Skin epidermis (tissue), 12 donors: ENCODE results near the gene BCR.

Experiments used
- H3K27ac ChIP-seq, 21 experiments: fragments of 200-600 bp; sonication (generic) in 11 of 21; one replicate each; pipeline ENCODE4 v1.5.0; 2020; ENCODE audit warnings: mild to moderate bottlenecking in 3 of 21, inconsistent platforms in 2 of 21, moderate library complexity in 2 of 21
- H3K4me3 ChIP-seq, 7 experiments: fragments of 200-600 bp; sonication (generic) in 2 of 7; one replicate each; pipeline ENCODE4 v1.5.0; 2020; ENCODE audit warnings: inconsistent platforms in 2 of 7, mild to moderate bottlenecking in 2 of 7, moderate library complexity in 1 of 7

The BCR gene

GRCh38 chr22:23276656-23277582 is 96.6 kb downstream of the BCR start:
- Histone ChIP-seq H3K27ac (peak overlapping the region in 6 of 21 experiments; percentile 6 to 85 (median 60)), H3K4me3 (no peak overlapping the region)

- Histone ChIP-seq H3K27ac (peak overlapping the region in 15 of 21 experiments; percentile 6 to 89 (median 71)), H3K4me3 (no peak overlapping the region)
These were observed 97.4 kb downstream of the BCR start for GRCh38 chr22:23277583-23278295.

- H3K27ac ChIP-seq: peak overlapping the region in 19 of 21 experiments; percentile 52 to 89 (median 78)
- no peak overlapping the region for H3K4me3 ChIP-seq
These were observed 98.8 kb downstream of the BCR start for GRCh38 chr22:23278883-23279675.

GRCh38 chr22:23279781-23280180 is 99.5 kb downstream of the BCR start:
- H3K27ac ChIP-seq: peak overlapping the region in 18 of 21 experiments; percentile 23 to 89 (median 78)
- H3K4me3 ChIP-seq: no peak overlapping the region

- Histone ChIP-seq H3K4me3 (no peak overlapping the region), H3K27ac (peak overlapping the region in 15 of 21 experiments; percentile 52 to 89 (median 78))
These were observed 100.2 kb downstream of the BCR start for GRCh38 chr22:23280356-23281052.

GRCh38 chr22:23281053-23281405 is 100.7 kb downstream of the BCR start:
- Histone ChIP-seq H3K4me3 (no peak overlapping the region), H3K27ac (peak overlapping the region in 17 of 21 experiments; percentile 6 to 89 (median 69))

- peak overlapping the region in 19 of 21 experiments; percentile 6 to 89 (median 60) for H3K27ac ChIP-seq
- H3K4me3 ChIP-seq: no peak overlapping the region
These were observed 101.2 kb downstream of the BCR start for GRCh38 chr22:23281406-23282088.

- Histone ChIP-seq H3K27ac (peak overlapping the region in 19 of 21 experiments; percentile 6 to 89 (median 60)), H3K4me3 (no peak overlapping the region)
These were observed 101.8 kb downstream of the BCR start for GRCh38 chr22:23282089-23282501.

GRCh38 chr22:23282516-23282915 is 102.2 kb downstream of the BCR start:
- Histone ChIP-seq H3K27ac (peak overlapping the region in 14 of 21 experiments; percentile 6 to 89 (median 57)), H3K4me3 (no peak overlapping the region)

- Histone ChIP-seq H3K4me3 (no peak overlapping the region), H3K27ac (peak overlapping the region in 10 of 21 experiments; percentile 11 to 89 (median 57))
These were observed 102.7 kb downstream of the BCR start for GRCh38 chr22:23282986-23283385.

- Histone ChIP-seq H3K27ac (peak overlapping the region in 3 of 21 experiments; percentile 2 to 86 (median 5)), H3K4me3 (no peak overlapping the region)
These were observed 103.5 kb downstream of the BCR start for GRCh38 chr22:23283591-23284503.

- Histone ChIP-seq H3K27ac (no peak overlapping the region), H3K4me3 (no peak overlapping the region)
These were observed 104.3 kb downstream of the BCR start for GRCh38 chr22:23284504-23285033.

- H3K27ac ChIP-seq: no peak overlapping the region
These were observed 104.9 kb downstream of the BCR start for GRCh38 chr22:23285236-23285635.

GRCh38 chr22:23285734-23286133 is 105.4 kb downstream of the BCR start:
- Histone ChIP-seq H3K4me3 (no peak overlapping the region), H3K27ac (no peak overlapping the region)

More at GRCh38 chr22:23285236-23285635, 104.9 kb downstream of the BCR start:
- H3K4me3 ChIP-seq: no peak overlapping the region

GRCh38 chr22:23286296-23286695 is 106.0 kb downstream of the BCR start:
- peak overlapping the region in 1 of 21 experiments; percentile 10 for H3K27ac ChIP-seq

GRCh38 chr22:23287136-23288095 is 107.1 kb downstream of the BCR start:
- H3K4me3 ChIP-seq: no peak overlapping the region
- H3K27ac ChIP-seq: no peak overlapping the region

More at GRCh38 chr22:23286296-23286695, 106.0 kb downstream of the BCR start:
- no peak overlapping the region for H3K4me3 ChIP-seq
